ENCODE measurements around the gene DNMT1. TPM values are rescaled to one million over a fixed set of nuclear protein-coding genes. Genes with fewer than 3 reads are reported as not detected.
A peak's percentile ranks its signal among the peaks of the same experiment; 100 is the strongest.

DNMT1 gene
- total RNA-seq, 2 donors from 2014 or later, result 43.2 to 59.2 TPM

DNA sequence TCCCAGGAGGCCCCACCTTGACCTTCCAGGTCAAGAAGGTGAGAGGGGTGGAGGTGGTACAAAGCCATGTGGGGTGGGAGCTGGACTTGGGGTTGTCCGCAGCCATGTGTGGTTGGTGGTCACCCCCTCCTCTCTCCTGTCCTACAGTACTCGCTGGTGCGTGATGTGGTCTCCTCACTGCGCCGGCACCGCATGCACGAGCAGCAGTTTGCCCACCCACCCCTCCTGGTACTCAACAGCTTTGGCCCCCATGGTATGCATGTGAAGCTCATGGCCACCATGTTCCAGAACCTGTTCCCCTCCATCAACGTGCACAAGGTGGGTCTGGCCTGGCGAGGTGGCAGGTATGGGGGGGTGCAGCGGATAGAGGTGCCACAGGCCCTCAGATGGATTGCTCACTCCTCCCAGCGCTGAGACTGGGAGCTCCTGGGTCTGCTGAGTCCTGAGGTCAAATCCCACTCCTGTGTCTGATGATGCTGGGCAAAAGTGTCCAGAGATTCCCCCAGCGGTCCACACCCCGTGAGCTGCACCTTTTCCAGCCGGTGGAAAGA, 86.9 kb downstream of the DNMT1 start:
- intact Hi-C loops (cut with DNase I), result no loop called here

DNA sequence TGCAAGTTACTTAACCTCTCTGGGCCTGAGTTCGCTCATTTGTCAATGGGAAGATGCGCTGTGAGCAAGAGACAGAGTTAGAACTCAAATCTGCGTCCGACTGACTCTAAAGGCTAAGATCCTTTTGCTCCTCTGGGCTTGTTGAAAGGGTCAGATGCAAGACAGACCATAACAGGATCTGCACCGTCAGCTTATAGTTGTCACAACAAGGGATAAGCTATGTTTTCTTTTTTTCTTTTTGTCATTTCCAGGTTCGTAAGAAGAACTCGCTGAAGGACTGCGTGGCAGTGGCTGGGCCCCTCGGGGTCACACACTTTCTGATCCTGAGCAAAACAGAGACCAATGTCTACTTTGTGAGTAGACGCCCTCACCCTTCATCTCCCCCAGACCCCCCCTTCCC, 87.5 kb downstream of the DNMT1 start:
- no peak for DNase-seq (ENCODE audit: low spot score)
- intact Hi-C loops (cut with DNase I), result no loop called here

More for the DNA sequence above, 86.9 kb downstream of the DNMT1 start:
- no peak for DNase-seq (ENCODE audit: low spot score)

DNA sequence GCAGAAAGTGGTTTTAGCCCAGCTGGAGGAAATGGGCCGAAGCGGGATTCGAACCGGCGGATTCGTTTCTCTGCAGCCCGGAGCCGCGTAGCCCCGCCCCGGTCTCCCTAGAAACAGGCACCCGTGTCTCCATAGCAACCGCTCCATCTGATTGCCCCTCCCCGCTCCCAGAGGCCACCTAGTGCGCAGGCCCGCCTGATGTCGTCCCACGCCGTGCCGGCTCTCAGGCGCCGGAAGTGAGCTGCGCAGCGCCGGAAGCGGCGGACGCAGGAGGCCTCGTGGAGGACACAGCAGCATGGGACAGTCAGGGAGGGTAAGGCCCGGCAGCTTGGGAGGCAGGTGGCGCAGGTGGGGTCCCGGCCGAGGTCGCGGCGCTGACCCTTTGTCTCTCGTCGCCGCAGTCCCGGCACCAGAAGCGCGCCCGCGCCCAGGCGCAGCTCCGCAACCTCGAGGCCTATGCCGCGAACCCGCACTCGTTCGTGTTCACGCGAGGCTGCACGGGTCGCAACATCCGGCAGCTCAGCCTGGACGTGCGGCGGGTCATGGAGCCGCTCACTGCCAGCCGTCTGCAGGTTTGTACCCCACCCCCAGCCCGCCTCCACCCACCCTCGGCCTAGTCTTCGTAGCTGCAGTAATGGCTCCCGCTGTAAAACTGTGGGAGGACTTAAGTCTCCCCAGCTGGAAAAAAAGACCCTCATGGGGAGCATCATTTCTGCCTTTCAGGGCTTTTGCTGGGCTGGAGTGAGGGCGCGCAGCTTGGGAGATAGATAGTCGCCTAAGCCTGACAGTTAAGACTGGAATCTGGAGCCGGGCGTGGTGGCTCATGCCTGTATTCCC, 88.4 kb downstream of the DNMT1 start, which contains the start of gene PPAN:
Gene PPAN, plus strand, starts transcription at position 263 of the 837 bp plus-strand sequence. Its CDS starts 33 bp downstream, at position 296.
- intact Hi-C loops (cut with DNase I), result no loop called here
- peak; percentile 99 for DNase-seq (ENCODE audit: low spot score)

DNA sequence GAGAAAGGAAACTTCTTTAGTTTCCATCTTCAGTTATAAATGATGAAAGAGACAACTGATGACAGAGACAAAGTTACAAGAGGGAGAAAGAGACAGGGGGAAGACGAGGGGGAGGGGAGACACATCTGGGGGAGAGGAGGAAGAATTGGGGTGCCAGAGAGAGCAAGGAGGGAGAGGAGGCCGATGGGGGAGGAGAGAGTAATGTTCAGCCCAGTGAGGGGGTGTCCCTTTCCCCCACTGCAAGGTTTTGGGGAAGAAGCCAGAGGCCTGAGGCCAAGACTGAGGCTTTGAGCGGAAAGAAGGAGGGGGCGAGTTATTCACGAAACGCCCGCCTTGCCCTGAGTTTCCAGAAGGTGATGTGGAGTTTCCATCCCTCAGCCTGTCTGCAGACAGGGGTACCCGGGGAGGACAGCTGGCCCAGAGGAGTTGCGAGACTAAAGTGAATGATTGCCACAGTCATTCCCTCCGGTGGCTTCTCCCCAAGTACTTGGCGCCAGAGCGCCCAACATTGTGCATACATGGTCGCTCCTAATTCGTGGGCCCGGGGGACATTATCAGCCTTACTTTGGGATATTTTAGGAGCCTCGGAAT, 89.1 kb downstream of the DNMT1 start:
- intact Hi-C loops (cut with DNase I), result no loop called here
- DNase-seq (ENCODE audit: low spot score), result no peak

DNA sequence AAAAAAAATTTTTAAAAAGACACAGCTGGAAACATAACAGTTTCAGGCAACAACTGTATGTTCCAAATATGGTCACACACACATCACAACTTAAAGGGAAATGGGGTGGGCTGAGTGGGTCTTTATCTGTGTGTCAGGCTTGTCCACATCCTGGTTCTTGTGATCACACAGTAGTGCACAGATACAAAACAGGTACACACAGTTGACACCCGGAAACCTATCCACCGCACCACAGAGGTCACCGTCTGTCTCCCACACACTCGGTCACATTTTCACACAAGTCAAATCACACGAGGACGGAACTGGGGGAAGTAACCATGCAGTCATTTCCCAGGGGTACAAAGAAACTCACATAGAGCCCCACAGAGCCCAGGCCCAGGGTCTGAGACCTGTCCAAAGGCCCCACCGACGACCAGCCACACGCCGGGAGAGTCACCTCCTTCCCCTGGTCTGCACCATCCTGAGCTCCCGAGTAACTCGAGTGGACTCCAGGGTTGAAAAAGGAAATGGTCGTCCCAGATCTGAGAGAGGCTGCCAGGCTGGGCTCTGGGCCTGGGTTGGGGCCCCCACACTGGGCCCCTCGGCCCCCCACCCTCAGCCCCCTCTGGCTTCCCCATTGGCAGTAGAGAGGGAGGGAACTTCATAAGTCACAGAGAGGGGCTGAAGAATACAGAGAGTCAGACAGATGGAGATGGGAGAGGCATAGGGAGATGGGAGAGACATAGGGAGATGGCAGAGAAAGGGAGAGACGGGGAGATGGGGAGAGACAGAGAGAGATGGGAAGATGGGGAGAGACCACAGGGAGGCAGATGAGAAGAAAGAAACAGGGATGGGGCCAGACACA, 89.9 kb downstream of the DNMT1 start:
- DNase-seq (ENCODE audit: low spot score), result no peak
- intact Hi-C loops (cut with DNase I), result no loop called here

DNA sequence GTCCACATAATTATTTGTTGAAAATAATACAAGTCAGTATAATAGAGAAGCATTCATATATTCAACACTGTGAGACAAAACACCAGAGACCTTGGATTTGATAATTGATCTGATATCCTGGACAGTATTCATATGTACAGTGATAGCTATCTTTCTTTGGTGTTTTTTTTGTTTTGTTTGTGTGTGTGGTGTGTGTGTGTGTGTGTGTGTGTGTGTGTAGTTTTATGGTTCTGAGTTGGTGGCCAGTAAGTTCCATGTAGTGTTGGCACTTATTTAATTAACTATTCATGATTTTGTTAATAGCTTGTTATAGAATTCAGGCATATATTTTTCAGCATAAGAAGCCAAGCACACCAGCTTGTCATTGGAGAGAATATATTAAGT, 90.6 kb downstream of the DNMT1 start:
- no peak for DNase-seq (ENCODE audit: low spot score)
- intact Hi-C loops (cut with DNase I), result no loop called here

DNA sequence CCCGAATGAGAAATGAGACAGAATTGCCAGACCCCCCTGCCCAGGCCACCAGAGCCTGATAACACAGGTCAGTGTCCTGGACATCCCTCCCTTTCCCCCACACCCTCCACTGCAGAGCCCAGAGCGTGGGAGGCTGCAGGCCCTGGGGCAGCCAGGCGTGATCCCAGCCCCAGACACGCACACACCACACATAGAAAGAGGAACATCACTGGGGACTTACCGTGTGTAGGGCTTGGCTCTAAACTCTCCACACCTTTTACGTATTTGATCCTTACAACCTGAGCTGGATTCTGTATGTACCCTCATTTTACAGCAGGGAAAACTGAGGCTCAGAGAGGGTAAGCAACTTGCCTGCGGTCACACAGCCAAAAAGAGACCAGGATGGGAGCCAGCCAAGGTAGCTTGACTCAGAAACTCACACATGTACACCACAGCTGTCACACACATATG, 91.9 kb downstream of the DNMT1 start:
- no peak for DNase-seq (ENCODE audit: low spot score)
- intact Hi-C loops (cut with DNase I), result no loop called here

DNA sequence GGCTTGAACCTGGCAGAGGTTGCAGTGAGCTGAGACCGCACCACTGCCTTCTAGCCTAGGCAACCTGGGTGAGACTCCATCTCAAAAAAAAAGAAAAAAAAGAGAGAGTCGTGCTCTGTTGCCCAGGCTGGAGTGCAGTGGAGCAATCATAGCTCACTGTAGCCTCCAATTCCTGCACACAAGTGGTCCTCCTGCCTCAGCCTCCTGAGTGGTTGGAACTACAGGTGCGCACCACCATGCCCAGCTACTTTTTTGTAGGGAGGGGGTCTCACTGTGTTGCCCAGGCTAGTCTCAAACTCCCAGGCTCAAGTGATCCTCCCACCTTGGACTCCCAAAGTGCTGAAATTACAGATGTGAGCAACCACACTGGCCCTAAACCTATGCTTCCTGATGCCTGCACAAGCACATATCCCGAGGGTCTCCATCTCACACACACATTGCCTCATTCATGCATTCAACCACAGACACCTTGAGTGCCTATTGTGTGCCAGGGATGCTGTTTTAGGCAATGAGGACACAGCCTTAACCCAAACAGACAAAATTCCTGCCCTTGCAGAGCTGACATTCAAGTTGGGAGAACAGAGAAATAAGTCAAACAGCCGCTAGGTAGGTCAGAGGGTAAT, 94.5 kb downstream of the DNMT1 start:
- intact Hi-C loops (cut with DNase I), result no loop called here
- no peak for DNase-seq (ENCODE audit: low spot score)

DNA sequence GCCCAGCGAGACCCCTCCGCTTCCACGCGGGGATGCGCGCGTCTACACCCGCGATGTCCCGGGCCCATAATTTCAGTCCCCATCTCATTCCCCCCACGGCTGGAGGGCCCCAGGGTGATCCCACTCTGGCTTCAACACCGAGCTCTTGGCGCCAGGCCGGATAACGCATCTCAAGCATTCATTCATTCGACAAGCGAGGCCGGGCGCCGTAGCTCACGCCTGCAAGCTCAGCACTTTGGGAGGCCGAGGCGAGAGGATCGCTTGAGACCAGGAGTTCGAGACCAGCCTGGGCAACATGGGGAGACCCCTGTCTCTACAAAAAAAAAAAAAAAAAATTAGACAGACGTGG, 98.2 kb downstream of the DNMT1 start:
- DNase-seq (ENCODE audit: low spot score), result no peak
- intact Hi-C loops (cut with DNase I), result no loop called here

DNA sequence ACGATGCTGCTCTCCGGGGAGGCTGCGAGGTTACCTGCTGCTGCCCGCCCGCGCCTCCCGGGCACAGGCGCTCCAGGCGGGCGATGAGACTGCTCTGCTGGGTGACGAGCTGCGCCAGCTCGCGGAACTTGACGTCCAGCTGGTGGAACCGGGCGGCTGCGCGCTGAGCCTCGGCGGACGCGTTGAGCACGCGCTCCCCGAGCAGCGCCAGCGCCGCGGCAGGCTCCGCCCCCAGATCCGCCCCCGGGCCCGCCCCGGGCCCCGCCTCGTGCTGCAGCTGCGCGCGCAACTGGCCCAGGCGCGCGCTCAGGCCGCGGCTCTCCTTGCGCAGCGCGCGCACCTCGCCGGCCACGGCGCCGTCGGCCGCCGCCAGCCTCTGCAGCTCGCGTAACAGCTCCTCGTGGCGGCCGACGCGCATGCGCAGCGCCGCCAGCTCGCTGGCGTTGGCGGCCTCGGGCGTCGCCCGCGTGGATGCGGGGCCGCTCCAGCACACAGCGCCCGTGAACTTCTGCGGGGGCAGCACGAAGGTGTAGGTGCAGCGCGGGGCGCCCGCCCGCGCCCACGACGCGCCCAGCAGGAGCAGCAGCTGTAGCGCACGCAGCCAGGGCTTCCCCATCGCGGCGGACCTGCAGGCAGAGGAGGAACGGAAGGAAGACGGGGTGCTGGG, 98.7 kb downstream of the DNMT1 start:
- peak; percentile 97 for DNase-seq (ENCODE audit: low spot score)
- intact Hi-C loops (cut with DNase I), result no loop called here

DNA sequence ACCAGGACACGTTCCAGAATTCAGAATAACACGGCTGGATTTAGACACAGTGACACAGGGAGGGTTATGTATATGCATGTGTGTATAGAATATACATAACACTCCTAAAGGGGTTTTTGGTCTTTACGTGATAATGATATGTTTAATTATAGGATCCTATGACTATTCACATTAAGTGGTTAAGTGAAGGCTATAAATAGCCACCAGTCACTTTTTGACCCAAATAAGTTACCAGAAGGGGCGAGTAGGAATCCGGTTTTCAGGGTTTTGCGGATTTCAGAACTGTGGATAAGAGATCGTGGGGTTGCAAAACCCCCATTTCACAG, 99.2 kb downstream of the DNMT1 start:
- intact Hi-C loops (cut with DNase I), result no loop called here
- DNase-seq (ENCODE audit: low spot score), result no peak

DNA sequence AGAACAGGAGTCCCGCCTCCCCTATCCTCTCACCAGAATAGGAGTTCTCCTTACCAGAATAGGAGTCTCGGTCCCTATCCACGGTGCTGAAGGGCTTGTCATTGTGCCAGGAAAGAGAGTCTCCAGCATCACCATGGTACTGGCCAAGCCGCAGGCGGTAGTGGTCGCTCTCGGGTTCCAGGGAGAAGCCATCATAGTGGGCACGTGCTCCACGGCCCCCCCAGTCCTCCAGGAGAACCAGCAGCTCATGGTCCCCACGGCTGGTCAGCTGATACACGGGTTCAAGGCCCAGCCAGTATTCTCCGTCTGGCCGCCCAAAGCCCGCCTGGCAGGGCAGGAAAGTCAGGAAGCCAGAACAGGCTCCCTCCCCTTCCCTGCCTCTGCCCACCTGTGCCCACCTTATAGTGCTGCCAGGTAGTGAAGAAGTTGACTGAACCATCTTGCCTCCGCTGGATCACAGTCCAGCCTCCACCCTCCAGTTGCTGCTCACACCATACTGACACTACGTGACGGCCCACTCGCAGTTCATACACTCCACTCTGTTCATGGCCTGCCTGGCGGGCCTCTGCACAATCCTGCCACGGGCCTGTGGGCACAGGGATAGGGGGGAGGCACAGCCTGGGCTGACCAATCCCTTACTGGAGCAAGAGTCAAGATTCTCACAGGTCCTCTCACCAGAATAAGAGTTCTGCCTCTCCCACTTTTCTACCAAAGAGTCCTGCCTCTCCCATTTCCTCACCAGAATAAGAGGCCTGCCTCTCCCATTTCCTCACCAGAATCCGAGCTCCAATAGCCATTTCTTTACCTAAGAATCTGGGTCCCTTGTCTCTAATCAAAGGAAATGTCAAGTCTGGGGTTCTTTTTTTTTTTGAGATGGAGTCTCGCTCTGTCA, 101.2 kb downstream of the DNMT1 start:
- no peak for DNase-seq (ENCODE audit: low spot score)
- intact Hi-C loops (cut with DNase I), result no loop called here

DNA sequence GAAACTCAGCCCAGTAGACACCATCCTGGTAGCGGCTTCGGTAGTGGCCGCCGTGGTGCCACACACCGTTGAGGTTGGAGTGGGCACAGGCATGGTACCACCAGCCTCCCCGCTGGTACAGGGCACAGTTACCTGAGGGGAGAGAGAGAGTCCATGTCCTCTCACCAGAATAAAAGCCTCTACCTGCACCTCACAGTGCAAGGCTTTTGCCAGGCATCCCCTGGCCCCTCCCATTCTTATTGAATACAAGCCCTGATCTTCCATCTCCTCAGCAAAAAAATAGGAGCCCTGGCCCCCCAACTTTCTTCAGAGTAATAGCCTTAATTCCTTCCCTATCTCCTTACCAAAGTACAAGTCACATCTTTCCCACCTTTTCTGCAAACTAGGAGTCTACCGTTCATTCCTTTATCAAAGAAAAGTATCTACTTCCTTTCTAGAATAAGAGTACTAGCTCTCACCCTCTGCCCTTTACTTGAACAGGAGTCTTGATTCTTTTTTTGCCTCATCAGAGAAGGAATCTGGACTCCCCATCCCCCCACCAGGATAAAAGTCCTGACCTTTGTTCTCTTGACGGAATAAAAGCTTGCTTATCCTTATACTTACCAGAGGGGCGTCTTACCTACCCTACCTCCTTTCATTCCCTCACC, 102.0 kb downstream of the DNMT1 start:
- no peak for DNase-seq (ENCODE audit: low spot score)
- intact Hi-C loops (cut with DNase I), result no loop called here

DNA sequence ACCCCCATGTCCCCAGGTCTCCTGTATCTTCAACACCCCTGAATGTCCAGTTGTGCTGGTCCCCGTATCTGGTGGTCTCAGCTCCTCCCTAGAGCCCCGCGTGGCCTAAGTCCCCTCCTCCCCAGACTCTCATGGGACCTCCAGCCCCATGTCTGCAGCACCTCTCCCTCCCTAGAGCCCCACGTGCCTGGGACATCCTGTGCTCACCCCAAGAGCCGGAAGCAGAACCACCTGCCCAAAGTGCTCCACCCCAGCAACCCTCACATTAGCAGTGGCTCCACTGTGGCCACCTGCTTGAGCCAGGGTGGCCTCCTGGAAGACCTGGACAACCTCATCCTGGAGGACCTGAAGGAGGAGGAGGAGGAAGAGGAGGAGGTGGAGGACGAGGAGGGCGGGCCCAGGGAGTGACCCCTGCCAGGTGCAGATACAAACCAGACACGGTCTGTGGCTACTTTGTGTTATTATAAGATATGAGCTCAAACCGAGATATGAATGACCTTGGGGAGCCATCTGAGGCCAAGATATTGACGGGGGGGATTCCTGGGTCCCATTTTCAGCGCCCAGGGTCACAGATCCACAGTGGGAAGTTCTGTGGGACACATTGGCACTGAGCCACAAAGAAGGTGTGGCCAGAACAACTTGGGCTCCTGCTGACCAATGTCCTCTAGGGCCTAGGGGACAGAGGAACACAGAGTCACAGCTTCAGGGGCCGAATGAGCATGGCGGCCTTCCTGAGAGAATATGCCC, 102.7 kb downstream of the DNMT1 start:
- no peak for DNase-seq (ENCODE audit: low spot score)
- intact Hi-C loops (cut with DNase I), result no loop called here

DNA sequence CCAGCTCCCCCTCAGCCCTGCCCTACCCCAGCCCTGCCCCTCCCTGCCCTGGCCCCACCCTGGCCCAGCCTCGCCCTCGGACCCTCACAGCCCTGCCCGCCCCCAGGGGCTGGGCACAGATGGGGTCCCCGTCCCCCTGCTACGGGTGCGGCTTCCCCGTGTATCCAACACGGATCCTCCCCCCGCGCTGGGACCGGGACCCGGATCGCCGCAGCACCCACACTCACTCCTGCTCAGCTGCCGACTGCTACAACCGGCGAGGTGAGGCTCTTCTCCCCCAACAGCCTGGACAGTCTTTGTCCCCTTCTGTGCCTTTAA, 103.4 kb downstream of the DNMT1 start:
- intact Hi-C loops (cut with DNase I), result no loop called here

DNA sequence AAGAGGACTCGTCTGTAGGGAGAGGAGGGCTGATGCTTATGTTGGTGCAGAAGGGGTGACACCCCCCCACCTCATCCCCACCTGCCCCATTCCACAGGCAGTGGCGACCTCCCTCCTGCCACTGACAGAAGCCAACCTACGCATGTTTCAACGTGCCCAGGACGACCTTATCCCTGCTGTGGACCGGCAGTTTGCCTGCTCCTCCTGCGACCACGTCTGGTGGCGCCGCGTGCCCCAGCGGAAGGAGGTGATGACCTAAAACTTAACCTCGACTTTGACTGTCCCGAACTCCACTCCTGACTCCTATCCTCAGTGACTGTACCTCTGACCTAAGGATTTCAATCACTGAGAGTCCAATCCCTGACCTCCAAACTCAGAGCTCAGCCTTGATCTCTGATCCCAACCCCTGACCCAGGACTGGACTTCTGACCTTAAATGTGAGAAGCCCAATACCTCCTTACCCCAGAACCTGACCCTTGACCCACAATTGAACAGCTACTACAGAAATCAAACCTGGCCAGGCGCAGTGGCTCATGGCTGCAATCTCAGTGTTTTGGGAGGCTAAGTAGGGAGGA, 104.9 kb downstream of the DNMT1 start:
- intact Hi-C loops (cut with DNase I), result no loop called here
- DNase-seq (ENCODE audit: low spot score), result no peak

More for the DNA sequence above, 103.4 kb downstream of the DNMT1 start:
- no peak for DNase-seq (ENCODE audit: low spot score)

Data from posterior vena cava (tissue), 2 donors.